ENCODE measurements around the gene PSTPIP2.

DNA sequence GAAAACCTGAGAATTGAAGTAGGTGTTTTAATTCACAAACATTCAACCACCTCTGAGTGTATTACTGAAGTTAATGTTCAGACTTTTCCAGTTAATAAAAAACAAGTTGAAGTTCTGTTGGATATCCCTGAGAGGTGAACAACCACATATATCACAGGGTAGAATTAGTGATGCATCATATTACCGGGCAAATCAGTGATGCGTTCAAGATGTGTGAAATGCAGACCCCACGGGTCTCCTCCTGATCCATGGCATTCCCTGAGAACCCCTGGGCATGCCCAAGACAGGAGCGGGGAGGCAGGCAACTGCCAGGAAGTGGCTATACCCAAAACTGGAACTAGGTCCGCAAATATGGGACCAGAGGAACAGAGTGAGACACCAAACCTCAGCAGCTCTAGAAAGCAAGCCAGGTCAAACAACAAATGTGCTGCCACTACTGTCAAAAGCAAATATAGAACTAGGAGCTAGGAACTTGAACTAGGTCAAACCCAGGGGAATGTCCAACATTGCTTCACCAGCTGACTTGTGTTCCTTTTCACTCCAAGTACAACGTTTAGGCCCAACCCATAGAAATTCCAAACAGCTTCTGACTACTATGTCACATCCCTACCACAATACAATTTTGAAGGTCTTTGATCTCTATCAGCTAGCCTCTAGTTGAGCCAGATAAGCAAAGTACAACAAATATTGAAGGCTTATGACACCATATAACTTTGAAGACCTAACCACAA, 20.2 kb downstream of the PSTPIP2 start:
- TF ChIP-seq POLR2AphosphoS5 (IDR thresholded peaks at IDR 0.05) (peak; percentile 61), POLR2A (IDR thresholded peaks at IDR 0.05) (no peak)
- TF ChIP-seq, protein P1, sequence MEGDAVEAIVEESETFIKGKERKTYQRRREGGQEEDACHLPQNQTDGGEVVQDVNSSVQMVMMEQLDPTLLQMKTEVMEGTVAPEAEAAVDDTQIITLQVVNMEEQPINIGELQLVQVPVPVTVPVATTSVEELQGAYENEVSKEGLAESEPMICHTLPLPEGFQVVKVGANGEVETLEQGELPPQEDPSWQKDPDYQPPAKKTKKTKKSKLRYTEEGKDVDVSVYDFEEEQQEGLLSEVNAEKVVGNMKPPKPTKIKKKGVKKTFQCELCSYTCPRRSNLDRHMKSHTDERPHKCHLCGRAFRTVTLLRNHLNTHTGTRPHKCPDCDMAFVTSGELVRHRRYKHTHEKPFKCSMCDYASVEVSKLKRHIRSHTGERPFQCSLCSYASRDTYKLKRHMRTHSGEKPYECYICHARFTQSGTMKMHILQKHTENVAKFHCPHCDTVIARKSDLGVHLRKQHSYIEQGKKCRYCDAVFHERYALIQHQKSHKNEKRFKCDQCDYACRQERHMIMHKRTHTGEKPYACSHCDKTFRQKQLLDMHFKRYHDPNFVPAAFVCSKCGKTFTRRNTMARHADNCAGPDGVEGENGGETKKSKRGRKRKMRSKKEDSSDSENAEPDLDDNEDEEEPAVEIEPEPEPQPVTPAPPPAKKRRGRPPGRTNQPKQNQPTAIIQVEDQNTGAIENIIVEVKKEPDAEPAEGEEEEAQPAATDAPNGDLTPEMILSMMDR (IDR thresholded peaks at IDR 0.05), result no peak

Data from prostate gland (tissue), 2 donors.